ENCODE results near the gene DHX57.
"Not testable (repeated sequence)": the region's sequence is repeated elsewhere in the genome, so short reads cannot be mapped to it uniquely, and the experiment has no call there.

The DHX57 gene

GRCh38 chr2:38794235-38794946, 81.3 kb downstream of the DHX57 start:
- DNase-seq: no peak

- no peak for DNase-seq
Measured at GRCh38 chr2:38793511-38793910, 82.2 kb downstream of the DHX57 start.

DNA sequence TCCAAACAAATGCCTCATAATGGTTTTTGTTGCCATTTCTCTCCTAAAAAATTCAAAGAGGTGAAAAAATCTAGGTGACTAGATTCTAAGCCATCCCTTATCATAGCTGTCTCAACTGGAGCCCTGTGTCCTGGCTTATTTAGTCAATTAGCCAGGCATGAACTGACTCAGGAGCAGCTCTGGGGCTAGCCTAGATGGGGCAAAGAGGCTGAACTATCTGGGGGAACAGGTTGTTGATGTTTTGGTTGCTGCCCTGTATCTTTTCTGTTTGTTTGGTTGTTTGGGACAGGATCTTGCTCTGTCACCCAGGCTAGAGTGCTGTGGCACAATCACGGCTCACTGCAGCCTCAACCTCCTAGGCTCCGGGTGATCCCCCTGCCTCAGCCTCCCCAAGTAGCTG, 83.0 kb downstream of the DHX57 start:
- no peak for DNase-seq

DNA sequence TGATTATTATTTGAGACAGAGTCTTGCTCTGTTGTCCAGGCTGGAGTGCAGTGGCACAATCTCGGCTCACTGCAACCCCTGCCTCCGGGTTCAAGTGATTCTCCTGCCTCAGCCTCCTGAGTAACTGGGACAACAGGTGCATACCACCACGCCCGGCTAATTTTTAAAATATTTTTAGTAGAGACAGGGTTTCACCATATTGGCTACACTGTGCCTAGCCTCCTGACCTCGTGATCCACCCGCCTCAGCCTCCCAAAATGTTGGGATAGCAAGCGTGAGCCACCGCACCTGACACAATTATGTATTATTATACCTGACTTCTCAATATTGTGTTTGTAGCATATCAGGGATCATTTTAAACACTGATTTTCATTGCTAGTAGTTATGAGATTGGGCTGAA, 83.4 kb downstream of the DHX57 start:
- DNase-seq: not testable (repeated sequence)

GRCh38 chr2:38791744-38792143, 84.0 kb downstream of the DHX57 start:
- peak in 1 of 14 donors; percentile 0 for DNase-seq

DNA sequence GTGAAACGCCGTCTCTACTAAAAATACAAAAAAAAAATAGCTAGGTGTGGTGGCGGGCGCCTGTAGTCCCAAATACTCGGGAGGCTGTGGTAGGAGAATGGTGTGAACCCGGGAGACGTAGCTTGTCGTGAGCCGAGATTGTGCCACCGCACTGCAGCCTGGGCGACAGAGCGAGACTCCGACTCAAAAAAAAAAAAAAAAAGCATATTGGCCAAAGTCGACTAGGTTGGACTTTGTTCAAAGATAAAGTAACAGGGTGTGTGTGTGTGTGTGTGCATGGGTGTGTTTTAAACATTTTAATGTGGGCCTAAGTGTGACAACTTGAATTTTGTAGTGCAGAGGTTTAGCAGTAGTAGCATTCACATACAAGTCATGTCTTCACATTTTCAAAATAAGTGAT, 86.0 kb downstream of the DHX57 start:
- no peak for DNase-seq

GRCh38 chr2:38788306-38788705, 87.4 kb downstream of the DHX57 start:
- DNase-seq: no peak

GRCh38 chr2:38783586-38783985, 92.1 kb downstream of the DHX57 start:
- no peak for DNase-seq

- no peak for DNase-seq
Measured at GRCh38 chr2:38778687-38779082, 97.0 kb downstream of the DHX57 start.

DNA sequence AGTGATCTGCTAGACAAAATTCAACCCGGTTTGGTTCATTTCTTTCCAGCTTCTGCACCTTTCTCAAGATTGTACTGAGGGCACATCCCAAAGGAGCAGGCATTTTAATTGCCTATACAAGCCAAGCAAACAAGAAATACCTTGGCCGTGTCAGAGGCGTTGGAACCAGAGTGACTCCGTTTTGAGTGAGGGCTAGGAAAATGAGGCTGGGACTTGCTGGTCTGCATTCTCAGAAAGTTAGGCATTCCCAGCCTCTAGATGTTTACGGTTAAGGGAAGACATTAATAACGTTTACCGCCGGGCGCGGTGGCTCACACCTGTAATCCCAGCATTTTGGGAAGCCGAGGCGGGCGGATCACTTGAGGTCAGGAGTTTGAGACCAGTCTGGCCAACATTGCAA, 99.2 kb downstream of the DHX57 start:
- no peak for DNase-seq

DNA sequence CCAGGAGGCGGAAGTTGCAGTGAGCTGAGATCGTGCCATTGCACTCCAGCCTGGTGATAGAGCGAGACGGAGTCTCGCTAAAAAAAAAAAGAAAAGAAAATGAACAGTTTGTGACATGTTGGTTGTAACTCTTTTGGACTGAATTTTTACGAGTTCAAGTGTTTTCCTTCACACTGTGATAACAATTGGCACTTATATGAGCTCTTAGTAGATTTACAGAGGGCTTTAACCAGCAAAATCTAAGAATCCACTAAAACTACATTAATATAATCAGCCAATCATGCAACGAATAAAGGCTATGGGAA, 99.9 kb downstream of the DHX57 start:
- DNase-seq: no peak

GRCh38 chr2:38775097-38775920, 100.4 kb downstream of the DHX57 start:
- DNase-seq: no peak

DNA sequence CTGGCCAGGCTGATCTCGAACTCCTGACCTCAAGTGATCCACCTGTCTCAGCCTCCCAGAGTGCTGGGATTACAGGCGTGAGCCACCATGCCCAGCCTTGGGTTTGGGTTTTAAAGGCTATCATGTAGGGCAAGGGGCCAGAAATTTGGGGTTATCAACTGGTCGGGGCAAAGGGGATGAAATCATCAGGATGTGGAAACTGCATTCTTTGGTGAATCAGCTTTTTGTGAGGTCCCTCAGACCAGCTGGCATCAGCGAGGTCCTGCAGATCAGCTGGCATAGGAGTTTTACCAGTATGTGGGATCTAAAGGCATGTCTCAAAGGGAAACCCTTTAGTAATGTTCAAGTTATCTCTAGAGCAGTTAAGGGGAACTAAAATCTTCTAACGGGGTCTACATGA, 104.1 kb downstream of the DHX57 start:
- no peak for DNase-seq

DNA sequence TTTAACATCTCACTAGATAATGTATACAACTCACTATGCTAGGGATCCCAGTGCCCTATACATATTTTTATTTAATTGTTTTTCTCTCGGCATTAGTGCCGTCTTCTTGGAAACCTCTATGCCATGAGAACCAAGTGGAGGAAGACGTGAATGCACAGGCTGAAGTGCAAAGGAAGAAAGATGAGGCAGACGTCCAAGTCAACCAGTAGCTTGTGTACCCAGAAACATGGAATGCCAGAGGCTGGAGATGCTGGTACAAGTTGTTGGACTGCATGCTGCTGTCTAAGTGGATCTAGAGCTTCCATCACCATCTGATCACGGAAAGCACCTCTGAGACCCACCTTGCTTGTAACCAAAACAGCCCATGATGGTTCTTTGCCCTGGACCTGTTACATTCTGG, 110.2 kb downstream of the DHX57 start:
- no peak for DNase-seq

GRCh38 chr2:38765149-38765548, 110.6 kb downstream of the DHX57 start:
- no peak for DNase-seq

DNA sequence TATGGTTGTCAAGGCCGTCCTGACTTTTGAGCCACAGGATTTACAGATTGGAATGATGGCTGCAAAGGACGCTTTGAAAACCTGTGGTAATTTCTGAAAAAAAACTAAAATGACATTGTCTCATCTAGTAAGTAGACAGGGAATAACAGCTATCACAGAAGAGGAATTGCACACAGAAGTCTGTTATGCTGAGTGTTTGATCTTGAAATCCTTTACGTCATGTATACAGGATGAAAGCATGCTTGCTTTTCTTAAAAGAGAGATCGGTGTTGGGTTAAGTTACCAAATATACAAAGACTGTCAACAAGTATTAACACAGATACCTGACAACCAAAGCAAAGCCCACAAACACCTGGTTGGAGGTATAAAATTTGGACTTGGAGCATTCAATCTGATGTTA, 112.0 kb downstream of the DHX57 start:
- DNase-seq: no peak

DNA sequence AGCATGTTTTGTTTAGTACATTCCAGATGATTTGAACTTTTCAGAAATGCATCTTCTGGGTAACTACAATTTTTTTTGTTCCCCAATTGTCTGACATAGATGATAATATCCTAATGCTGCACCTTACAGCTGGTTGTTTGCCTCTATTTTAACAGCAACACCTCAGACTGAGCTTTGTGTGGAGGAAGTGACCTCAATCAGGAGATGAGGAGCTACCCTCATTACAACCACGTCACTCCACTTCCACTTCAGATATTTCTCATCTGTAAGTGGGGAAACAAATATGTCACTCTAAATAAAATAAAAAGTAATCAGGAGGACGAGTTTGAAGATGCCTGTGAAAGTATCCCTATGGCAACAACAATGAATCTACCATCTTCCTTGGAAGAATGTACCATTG, 112.5 kb downstream of the DHX57 start:
- no peak for DNase-seq

- not testable (repeated sequence) for DNase-seq
Measured at GRCh38 chr2:38755891-38756290, 119.8 kb downstream of the DHX57 start.

GRCh38 chr2:38754506-38754905, 121.2 kb downstream of the DHX57 start:
- no peak for DNase-seq

DNA sequence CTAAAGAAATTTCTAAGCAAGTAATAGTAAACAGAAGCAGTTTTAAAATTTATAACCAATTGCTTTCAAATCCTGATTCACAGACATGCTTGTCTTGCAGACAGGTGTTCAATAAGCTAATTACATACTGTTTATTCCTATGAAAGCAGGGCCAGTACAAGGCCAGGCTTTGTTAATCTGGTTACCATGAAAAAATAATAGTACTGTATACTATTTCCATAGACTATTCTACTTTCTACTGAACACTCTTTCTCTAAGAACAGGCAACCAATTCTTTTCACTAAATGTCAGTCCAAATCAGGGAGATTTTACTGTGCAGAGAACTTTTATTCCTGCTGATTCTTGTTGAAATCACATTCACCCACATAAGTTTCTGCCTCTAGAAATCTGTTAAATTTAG, 121.7 kb downstream of the DHX57 start:
- no peak for DNase-seq

DNA sequence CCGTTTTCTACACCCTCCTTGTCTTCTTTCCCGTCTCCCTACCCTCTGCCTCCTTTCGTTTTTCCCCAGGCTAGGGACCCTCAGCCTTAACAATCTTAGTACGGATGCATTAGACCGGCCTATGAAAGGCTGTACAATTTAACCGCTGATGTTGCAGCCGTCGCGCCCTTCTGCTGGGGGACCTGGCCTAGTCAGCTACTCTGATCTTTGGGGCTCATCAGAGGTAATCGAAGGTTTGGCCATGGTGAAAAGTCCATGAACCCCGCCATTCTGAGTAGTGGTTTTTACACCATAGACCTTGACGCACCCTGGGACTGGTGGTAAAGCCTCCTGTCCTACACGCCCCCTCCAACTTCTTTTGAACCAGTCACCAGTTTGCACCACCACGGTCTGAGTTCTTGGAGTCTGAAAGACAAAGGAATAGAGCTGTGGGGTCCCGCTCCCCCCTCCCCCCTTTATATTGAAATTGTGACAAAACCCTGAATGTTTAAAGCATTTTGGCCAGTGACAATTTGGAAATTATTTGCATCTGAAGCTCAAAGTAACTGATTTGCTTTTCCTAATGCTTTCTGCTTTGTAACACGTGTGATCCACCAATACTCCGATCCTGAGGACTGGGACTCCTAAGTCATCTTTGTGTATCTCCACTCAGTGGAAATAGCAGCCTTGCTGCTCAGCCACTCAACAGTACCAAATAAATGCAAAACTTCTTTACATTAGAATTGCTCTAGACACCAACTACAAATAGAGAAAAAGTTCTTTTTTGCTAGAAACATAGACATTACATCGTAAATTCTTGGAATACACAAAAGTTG, 123.9 kb downstream of the DHX57 start:
- no peak for DNase-seq

DNA sequence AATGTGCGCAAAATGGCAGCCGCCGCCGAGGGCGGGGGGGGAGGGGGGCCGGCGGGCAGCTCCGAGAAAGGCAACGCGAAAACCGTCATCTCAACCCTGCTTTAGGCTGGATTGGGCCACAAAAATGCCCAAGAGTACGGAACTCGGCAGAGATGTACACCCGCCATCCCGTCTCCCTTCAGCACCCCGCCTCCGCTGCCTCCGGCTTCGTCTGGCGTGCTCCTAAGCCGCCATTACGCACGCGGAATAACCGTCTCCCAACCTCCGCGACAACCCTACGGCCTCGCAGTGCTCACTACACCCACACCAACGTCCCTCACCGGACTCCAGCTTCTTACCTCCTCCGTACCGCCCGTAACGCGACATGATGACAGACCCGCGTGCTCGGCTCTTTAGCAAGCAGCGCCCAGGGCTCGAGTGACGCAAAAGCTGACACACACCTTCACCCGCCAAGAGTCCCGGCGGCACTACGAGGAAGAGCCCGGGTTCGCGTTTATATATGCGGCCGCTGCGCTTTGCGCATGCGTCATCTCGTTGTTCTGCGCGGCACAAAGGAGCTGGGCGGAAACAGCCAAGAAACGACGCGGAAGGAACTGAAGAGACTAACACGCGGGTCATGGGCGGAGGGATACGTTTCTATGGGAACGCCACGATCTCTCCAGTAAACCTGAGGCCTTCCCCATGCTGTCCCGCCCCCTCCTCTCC, 124.7 kb downstream of the DHX57 start, which contains the start of gene SRSF7:
SRSF7 (minus strand) TSS at position 471 of the 705 bp plus-strand sequence; CDS start at position 366, 105 bp downstream.
- DNase-seq: peak; percentile 72 to 98 (median 96)
